HepG2 (cell line): ENCODE data around the gene MPZL3. TPM values are rescaled to one million over a fixed set of nuclear protein-coding genes. Genes with fewer than 3 reads are reported as not detected.

Experiments used
- ATAC-seq: fragments of 200-7000 bp; cut with Tn5 transposase; 3 replicates; pipeline ENCODE4 v1.9.1; 2020; ENCODE audit warnings: mild to moderate bottlenecking, moderate library complexity
- BruUV-seq: library from RNA; stranded (reverse); fragments of 400-500 nt; replicated peaks from 2 replicates; lab custom pipeline; 2021; lab: Mats Ljungman, UMichigan
- CTCF ChIA-PET: fragments of 300-600 bp; formaldehyde crosslinking; extraction: SDS; loops from one replicate; lab custom pipeline; 2021; ENCODE audit warnings: low total read pairs, inconsistent platforms, low intra/inter-chr PET ratio; lab: Yijun Ruan, JAX
- POLR2A ChIA-PET: fragments of 350-600 bp; sonication (Branson Sonifier 250); formaldehyde crosslinking; loops from one replicate; lab custom pipeline; 2020; ENCODE audit warnings: antibody characterized with exemption, inconsistent platforms; lab: Yijun Ruan, JAX
- DNase-seq: peaks from one replicate; pipeline ENCODE4 v3.0.0-alpha.2; 2015; ENCODE audit warnings: low spot score
- FAIRE-seq: peaks from 3 replicates; lab custom pipeline; 2011; peaks lifted over from hg19 to GRCh38; lab: Jason Lieb, UNC
- H2AFZ ChIP-seq: one replicate; pipeline ENCODE4 v1.6.1; 2011; ENCODE audit warnings: low read length, inconsistent platforms
- H3K27ac ChIP-seq: fragments of 300-600 bp; 3 replicates; pipeline ENCODE4 v1.8.0; 2011; ENCODE audit warnings: mixed run types, mild to moderate bottlenecking, mixed read lengths, low read length, inconsistent platforms; ENCODE audit not compliant: insufficient read depth; ENCODE audit errors: extremely low read length
- H3K27me3 ChIP-seq, 2 experiments: fragments of 200-600 bp in 1 of 2; 2 replicates in 1 of 2; 3 replicates in 1 of 2; pipeline versions ENCODE4 v1.6.0 to v1.8.0; 2011; ENCODE audit warnings: low read length in 2 of 2, mild to moderate bottlenecking in 2 of 2, moderate library complexity in 2 of 2, inconsistent platforms in 1 of 2; ENCODE audit not compliant: insufficient read depth in 2 of 2, control insufficient read depth in 1 of 2
- H3K36me3 ChIP-seq, 2 experiments: fragments of 200-600 bp in 1 of 2; replicated peaks in 1 of 2; 2 replicates in 1 of 2; 3 replicates in 1 of 2; pipeline versions ENCODE4 v1.5.1 to v1.8.0; 2011; ENCODE audit warnings: low read length in 2 of 2, inconsistent platforms in 1 of 2; ENCODE audit not compliant: insufficient read depth in 2 of 2, control insufficient read depth in 1 of 2
- H3K4me1 ChIP-seq: 2 replicates; pipeline ENCODE4 v1.5.1; 2012; ENCODE audit warnings: low read length, inconsistent platforms; ENCODE audit not compliant: insufficient read depth
- H3K4me2 ChIP-seq: 2 replicates; pipeline ENCODE4 v1.6.0; 2011; ENCODE audit warnings: low read depth, low read length, inconsistent platforms
- H3K4me3 ChIP-seq, 3 experiments: fragments of 200-600 bp in 1 of 3; sonication (generic), shearing (Covaris generic) in 1 of 3; replicated peaks in 1 of 3; 2 replicates each; pipeline ENCODE4 v1.5.1; 2011 to 2016; ENCODE audit warnings: low read length in 3 of 3, inconsistent platforms in 2 of 3, low read depth in 2 of 3, mild to moderate bottlenecking in 2 of 3, control low read depth in 1 of 3, mixed read lengths in 1 of 3; ENCODE audit not compliant: insufficient read depth in 1 of 3
- H3K79me2 ChIP-seq: one replicate; pipeline ENCODE4 v1.6.1; 2011; ENCODE audit warnings: low read length, inconsistent platforms; ENCODE audit not compliant: insufficient read depth
- H3K9ac ChIP-seq: 2 replicates; pipeline ENCODE4 v1.6.0; 2011; ENCODE audit warnings: mild to moderate bottlenecking, low read depth, low read length, inconsistent platforms; ENCODE audit not compliant: insufficient read depth
- H3K9me3 ChIP-seq: 2 replicates; pipeline ENCODE4 v1.5.1; 2012; ENCODE audit warnings: mild to moderate bottlenecking, low read length
- H4K20me1 ChIP-seq: 2 replicates; pipeline ENCODE4 v1.6.0; 2011; ENCODE audit warnings: inconsistent platforms, mild to moderate bottlenecking, low read length, moderate library complexity; ENCODE audit not compliant: insufficient read depth
- EHMT2 ChIP-seq: fragments of 200-600 bp; sonication (generic); IDR thresholded peaks from 2 replicates; pipeline ENCODE4 v1.7.0; 2017; ENCODE audit warnings: antibody characterized with exemption, low read depth, low read length, borderline replicate concordance
- GATA4 ChIP-seq: sonication (generic); IDR thresholded peaks from 2 replicates; pipeline ENCODE4 v1.6.1; 2016; ENCODE audit warnings: antibody characterized with exemption, low read depth, borderline replicate concordance
- KDM6A ChIP-seq: IDR thresholded peaks from 2 replicates; pipeline ENCODE4 v1.6.1; 2016; ENCODE audit warnings: low read depth
- MIER2 ChIP-seq: IDR thresholded peaks from 2 replicates; pipeline ENCODE4 v1.6.1; 2016; ENCODE audit warnings: missing biosample characterization, missing genetic modification reagents
- NBN ChIP-seq: fragments of 450-650 bp; conservative IDR thresholded peaks from 2 replicates; pipeline ENCODE4 v1.6.1; 2017
- NR2F2 ChIP-seq: IDR thresholded peaks from 2 replicates; pipeline ENCODE4 v1.6.1; 2012; ENCODE audit warnings: low read depth, inconsistent platforms, borderline replicate concordance
- RFX5 ChIP-seq: IDR thresholded peaks from 2 replicates; pipeline ENCODE4 v1.6.1; 2011; ENCODE audit warnings: low read depth, low read length, improper control_type of control experiment
- SNAPC5 ChIP-seq: sonication (generic); formaldehyde crosslinking; IDR thresholded peaks from 2 replicates; pipeline ENCODE4 v1.8.1; 2023; ENCODE audit warnings: mild to moderate bottlenecking, missing genetic modification reagents, borderline replicate concordance
- TCF12 ChIP-seq, 2 experiments: fragments of 450-650 bp in 1 of 2; sonication (generic) in 1 of 2; formaldehyde crosslinking in 1 of 2; IDR thresholded peaks; 2 replicates each; pipeline versions ENCODE4 v1.6.1 to v1.8.0; 2017 to 2022; ENCODE audit warnings: antibody characterized with exemption in 1 of 2, mild to moderate bottlenecking in 1 of 2, missing genetic modification reagents in 1 of 2, moderate library complexity in 1 of 2
- ZBTB8A ChIP-seq: sonication (generic); formaldehyde crosslinking; IDR thresholded peaks from 2 replicates; pipeline ENCODE4 v1.4.0; 2020; ENCODE audit warnings: mild to moderate bottlenecking, low read depth, missing genetic modification reagents, borderline replicate concordance
- ZFP90 ChIP-seq: sonication (generic); formaldehyde crosslinking; IDR thresholded peaks from 2 replicates; pipeline ENCODE4 v1.8.0; 2022; ENCODE audit warnings: missing genetic modification reagents, mild to moderate bottlenecking, inconsistent platforms, borderline replicate concordance
- ZNF563 ChIP-seq: sonication (generic); formaldehyde crosslinking; IDR thresholded peaks from 2 replicates; pipeline ENCODE4 v1.8.0; 2022; ENCODE audit warnings: mild to moderate bottlenecking, moderate library complexity, missing genetic modification reagents
- ZNF83 ChIP-seq: sonication (generic); formaldehyde crosslinking; IDR thresholded peaks from 2 replicates; pipeline ENCODE4 v1.4.0; 2020; ENCODE audit warnings: missing genetic modification reagents, mild to moderate bottlenecking, borderline replicate concordance
- ZSCAN25 ChIP-seq: sonication (generic); formaldehyde crosslinking; IDR thresholded peaks from 2 replicates; pipeline ENCODE4 v1.8.0; 2022; ENCODE audit warnings: mild to moderate bottlenecking, missing genetic modification reagents
- WGBS: methylation state at CpG from one replicate; pipeline ENCODE4 v1.1.6; 2017; ENCODE audit warnings: low lambda C conversion rate; 5-methylcytosine and 5-hydroxymethylcytosine counted together
- in situ Hi-C: cut with HindIII; loops from 2 replicates; pipeline ENCODE4 v1.10.0; 2017; ENCODE audit warnings: low pct_unique_long_range_greater_than_20kb; ENCODE audit not compliant: extremely low pct_ligation_motif_present
- intact Hi-C: fragments of 100-400 bp; cut with micrococcal nuclease; formaldehyde crosslinking; loops from one replicate; pipeline ENCODE4 v1.10.0; 2022; ENCODE audit not compliant: unreplicated experiment
- polyA plus RNA-seq, 8 experiments: library from polyadenylated mRNA; depleted of rRNA in 3 of 8; stranded (reverse) in 7 of 8; unstranded in 1 of 8; fragments of >200 nt; fragmentation: Illumina TruSeq in 4 of 8; extraction: Trizol in 4 of 8; gene quantifications; 2 replicates each; pipeline versions ENCODE4 v1.2.1 to v1.2.3, GENCODE V29; 2011 to 2016; ENCODE audit warnings: low read depth in 4 of 8, missing spikeins in 1 of 8, mixed read lengths in 1 of 8; ENCODE audit not compliant: insufficient read depth in 1 of 8
- total RNA-seq, 5 experiments: library from RNA; depleted of rRNA; stranded (reverse); fragments of >200 nt; fragmentation: Illumina TruSeq; extraction: Trizol; gene quantifications; 2 replicates each; pipeline ENCODE4 v1.2.3, GENCODE V29; 2016; ENCODE audit warnings: low read depth in 1 of 5
- TF ChIP-seq, protein P1 (sequence below): sonication (generic); formaldehyde crosslinking; IDR thresholded peaks from 2 replicates; pipeline ENCODE4 v1.5.0; 2020; ENCODE audit warnings: missing genetic modification reagents

Gene MPZL3
- total and polyA plus RNA-seq, 2 of the 13 experiments (the other 11 are each of a cell fraction or from before 2014, with no cell fraction given), result 5.3 to 9.3 TPM

- TF ChIP-seq, protein P1, sequence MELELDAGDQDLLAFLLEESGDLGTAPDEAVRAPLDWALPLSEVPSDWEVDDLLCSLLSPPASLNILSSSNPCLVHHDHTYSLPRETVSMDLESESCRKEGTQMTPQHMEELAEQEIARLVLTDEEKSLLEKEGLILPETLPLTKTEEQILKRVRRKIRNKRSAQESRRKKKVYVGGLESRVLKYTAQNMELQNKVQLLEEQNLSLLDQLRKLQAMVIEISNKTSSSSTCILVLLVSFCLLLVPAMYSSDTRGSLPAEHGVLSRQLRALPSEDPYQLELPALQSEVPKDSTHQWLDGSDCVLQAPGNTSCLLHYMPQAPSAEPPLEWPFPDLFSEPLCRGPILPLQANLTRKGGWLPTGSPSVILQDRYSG (CRISPR knock-in tag), result no peak
- TF ChIP-seq, all 625 proteins: peak for 0
Observed at GRCh38 chr11:118263112-118263511, 10.9 kb upstream of the MPZL3 start (continued).

GRCh38 chr11:118260353-118260752 lies 8.2 kb upstream of the MPZL3 start:
- Histone ChIP-seq H4K20me1 (no peaks in the 10 kb centered on the region), H3K4me1 (peaks cover 34% of the 10 kb centered on the region), H3K27me3 (peaks cover 0 to 10% of the 10 kb centered on the region in 2 experiments; a peak in 1 of 5 replicates), H3K9me3 (no peaks in the 10 kb centered on the region), H3K27ac (no peak overlapping the region), H3K9ac (no peak overlapping the region), H3K4me3 (no peak overlapping the region), H3K4me2 (no peak overlapping the region), H3K36me3 (peaks cover 4 to 27% of the 10 kb centered on the region in 2 experiments; a peak in 3 of 5 replicates), H3K79me2 (peaks cover 7% of the 10 kb centered on the region), H2AFZ (no peak overlapping the region)
- in situ Hi-C loops, result no loop called here
- CTCF ChIA-PET, result no interaction called here
- no TSS peak for BruUV-seq
- no peak for DNase-seq
- POLR2A ChIA-PET, result interaction anchor here (1.2 kb wide), 1 partner anchor 9 kb away, joined by 3 read pairs; the partner anchor contains the start of gene MPZL3
- whole genome bisulfite sequencing, result 98% methylated on average over 3 of the region's 3 CpGs
- no peak for FAIRE-seq
- intact Hi-C loops, result loop anchor here (5.0 kb wide), 1 partner anchor 63 kb away; no protein-coding TSS in a partner anchor
- no peak for TF ChIP-seq ZSCAN25
- TF ChIP-seq MIER2 (CRISPR knock-in tag), result no peak
- TF ChIP-seq GATA4, result no peak
- no peak for TF ChIP-seq KDM6A
- ATAC-seq, result no peak

- CTCF ChIA-PET, result no interaction called here
- H3K4me3 ChIP-seq, result no peak overlapping the region
- no TSS peak for BruUV-seq
- H3K36me3 ChIP-seq, result peaks cover 4 to 27% of the 10 kb centered on the region in 2 experiments; a peak in 3 of 5 replicates
- H3K9me3 ChIP-seq, result no peaks in the 10 kb centered on the region
- no peak overlapping the region for H2AFZ ChIP-seq
- in situ Hi-C loops (no loop called here), intact Hi-C loops (no loop called here)
- POLR2A ChIA-PET, result no interaction called here
- WGBS, result 100% methylated on average over 1 of the region's 1 CpG
- H3K9ac ChIP-seq, result no peak overlapping the region
- TF ChIP-seq ZSCAN25 (no peak), TCF12 (IDR thresholded peaks at IDR 0.05) (no peak), TCF12 (CRISPR knock-in tag; IDR thresholded peaks at IDR 0.05) (no peak), SNAPC5 (CRISPR knock-in tag) (no peak), RFX5 (no peak), EHMT2 (no peak), ZNF563 (no peak), NR2F2 (no peak), ZNF83 (CRISPR knock-in tag) (no peak), ZFP90 (CRISPR knock-in tag) (no peak), ZBTB8A (no peak), NBN (no peak)
- no peak for DNase-seq
- H3K27me3 ChIP-seq, result no peaks in the 10 kb centered on the region; a peak in 1 of 5 replicates
- H4K20me1 ChIP-seq, result no peaks in the 10 kb centered on the region
- no peak for ATAC-seq
- peaks cover 7% of the 10 kb centered on the region for H3K79me2 ChIP-seq
- no peak overlapping the region for H3K27ac ChIP-seq
- FAIRE-seq, result no peak
- no peak overlapping the region for H3K4me2 ChIP-seq
- peaks cover 23% of the 10 kb centered on the region for H3K4me1 ChIP-seq
Observed at GRCh38 chr11:118259138-118259537, 7.0 kb upstream of the MPZL3 start.
